HepG2 (cell line): ENCODE data around the gene ZNF285. TPM values are rescaled to one million over a fixed set of nuclear protein-coding genes. Genes with fewer than 3 reads are reported as not detected.

Experiments used
- CREM ChIP-seq, 2 experiments: sonication (generic) in 1 of 2; formaldehyde crosslinking in 1 of 2; IDR thresholded peaks; 2 replicates each; pipeline versions ENCODE4 v1.4.0 to v1.6.1; 2016 to 2020; ENCODE audit warnings: antibody characterized with exemption in 1 of 2, mild to moderate bottlenecking in 1 of 2, missing genetic modification reagents in 1 of 2
- ERF ChIP-seq: IDR thresholded peaks from 2 replicates; pipeline ENCODE4 v1.6.1; 2018; ENCODE audit warnings: missing biosample characterization, missing genetic modification reagents
- KAT8 ChIP-seq: IDR thresholded peaks from 2 replicates; pipeline ENCODE4 v1.6.1; 2016; ENCODE audit warnings: missing genetic modification reagents, missing compliant biosample characterization
- NKX3-1 ChIP-seq: sonication (generic); formaldehyde crosslinking; IDR thresholded peaks from 2 replicates; pipeline ENCODE4 v1.5.0; 2020; ENCODE audit warnings: missing genetic modification reagents
- PHF5A ChIP-seq: IDR thresholded peaks from one replicate; pipeline ENCODE4 v1.6.1; 2018; ENCODE audit warnings: low read depth, missing genetic modification reagents; ENCODE audit not compliant: unreplicated experiment
- PRPF4 ChIP-seq: fragments of 200-400 bp; formaldehyde crosslinking; IDR thresholded peaks from 2 replicates; pipeline ENCODE4 v1.6.1; 2016; ENCODE audit warnings: low read length, low read depth; ENCODE audit not compliant: poor library complexity, severe bottlenecking
- RARA ChIP-seq: IDR thresholded peaks from 2 replicates; pipeline ENCODE4 v1.6.1; 2016; ENCODE audit warnings: missing genetic modification reagents, missing compliant biosample characterization
- SMAD3 ChIP-seq: sonication (generic); formaldehyde crosslinking; IDR thresholded peaks from 2 replicates; pipeline ENCODE4 v1.4.0; 2020; ENCODE audit warnings: missing genetic modification reagents
- SOX5 ChIP-seq: IDR thresholded peaks from 2 replicates; pipeline ENCODE4 v1.6.1; 2016; ENCODE audit warnings: borderline replicate concordance
- STAG1 ChIP-seq: sonication (generic); formaldehyde crosslinking; IDR thresholded peaks from 2 replicates; pipeline ENCODE4 v1.4.0; 2020; ENCODE audit warnings: missing genetic modification reagents
- XBP1 ChIP-seq: sonication (generic); formaldehyde crosslinking; IDR thresholded peaks from 2 replicates; pipeline ENCODE4 v1.5.0; 2020; ENCODE audit warnings: missing genetic modification reagents
- ZNF136 ChIP-seq: sonication (generic); formaldehyde crosslinking; IDR thresholded peaks from 2 replicates; pipeline ENCODE4 v1.8.1; 2022; ENCODE audit warnings: low read depth, mild to moderate bottlenecking, moderate library complexity, missing genetic modification reagents
- ZNF256 ChIP-seq: sonication (generic); formaldehyde crosslinking; conservative IDR thresholded peaks from 2 replicates; pipeline ENCODE4 v1.4.0; 2020; ENCODE audit warnings: missing genetic modification reagents
- ZNF34 ChIP-seq: sonication (generic); formaldehyde crosslinking; IDR thresholded peaks from 2 replicates; pipeline ENCODE4 v1.4.0; 2020; ENCODE audit warnings: mild to moderate bottlenecking, missing genetic modification reagents, borderline replicate concordance
- ZNF350 ChIP-seq: sonication (generic); formaldehyde crosslinking; IDR thresholded peaks from 2 replicates; pipeline ENCODE4 v1.4.0; 2020; ENCODE audit warnings: mild to moderate bottlenecking, low read depth, missing genetic modification reagents, borderline replicate concordance
- polyA plus RNA-seq, 8 experiments: library from polyadenylated mRNA; depleted of rRNA in 3 of 8; stranded (reverse) in 7 of 8; unstranded in 1 of 8; fragments of >200 nt; fragmentation: Illumina TruSeq in 4 of 8; extraction: Trizol in 4 of 8; gene quantifications; 2 replicates each; pipeline versions ENCODE4 v1.2.1 to v1.2.3, GENCODE V29; 2011 to 2016; ENCODE audit warnings: low read depth in 4 of 8, missing spikeins in 1 of 8, mixed read lengths in 1 of 8; ENCODE audit not compliant: insufficient read depth in 1 of 8
- total RNA-seq, 5 experiments: library from RNA; depleted of rRNA; stranded (reverse); fragments of >200 nt; fragmentation: Illumina TruSeq; extraction: Trizol; gene quantifications; 2 replicates each; pipeline ENCODE4 v1.2.3, GENCODE V29; 2016; ENCODE audit warnings: low read depth in 1 of 5
- TF ChIP-seq, protein P1 (sequence below): IDR thresholded peaks from 2 replicates; pipeline ENCODE4 v1.6.1; 2016; ENCODE audit warnings: low read depth, control low read depth
- TF ChIP-seq, protein P2 (sequence below), 2 experiments: fragments of 450-650 bp in 1 of 2; sonication (generic) in 1 of 2; formaldehyde crosslinking; IDR thresholded peaks; 2 replicates each; pipeline versions ENCODE4 v1.5.0 to v1.8.0; 2020 to 2022; ENCODE audit warnings: mild to moderate bottlenecking in 1 of 2, missing genetic modification reagents in 1 of 2
- TF ChIP-seq, protein P3 (sequence below): sonication (generic); formaldehyde crosslinking; IDR thresholded peaks from 2 replicates; pipeline ENCODE4 v1.8.0; 2022; ENCODE audit warnings: mild to moderate bottlenecking, missing genetic modification reagents
- TF ChIP-seq, protein P4 (sequence below): sonication (generic); formaldehyde crosslinking; IDR thresholded peaks from 2 replicates; pipeline ENCODE4 v1.4.0; 2020; ENCODE audit warnings: mild to moderate bottlenecking, missing genetic modification reagents

ZNF285 gene
- total and polyA plus RNA-seq, 2 of the 13 experiments (the other 11 are each of a cell fraction or from before 2014, with no cell fraction given): 0.82 to 1.7 TPM

DNA sequence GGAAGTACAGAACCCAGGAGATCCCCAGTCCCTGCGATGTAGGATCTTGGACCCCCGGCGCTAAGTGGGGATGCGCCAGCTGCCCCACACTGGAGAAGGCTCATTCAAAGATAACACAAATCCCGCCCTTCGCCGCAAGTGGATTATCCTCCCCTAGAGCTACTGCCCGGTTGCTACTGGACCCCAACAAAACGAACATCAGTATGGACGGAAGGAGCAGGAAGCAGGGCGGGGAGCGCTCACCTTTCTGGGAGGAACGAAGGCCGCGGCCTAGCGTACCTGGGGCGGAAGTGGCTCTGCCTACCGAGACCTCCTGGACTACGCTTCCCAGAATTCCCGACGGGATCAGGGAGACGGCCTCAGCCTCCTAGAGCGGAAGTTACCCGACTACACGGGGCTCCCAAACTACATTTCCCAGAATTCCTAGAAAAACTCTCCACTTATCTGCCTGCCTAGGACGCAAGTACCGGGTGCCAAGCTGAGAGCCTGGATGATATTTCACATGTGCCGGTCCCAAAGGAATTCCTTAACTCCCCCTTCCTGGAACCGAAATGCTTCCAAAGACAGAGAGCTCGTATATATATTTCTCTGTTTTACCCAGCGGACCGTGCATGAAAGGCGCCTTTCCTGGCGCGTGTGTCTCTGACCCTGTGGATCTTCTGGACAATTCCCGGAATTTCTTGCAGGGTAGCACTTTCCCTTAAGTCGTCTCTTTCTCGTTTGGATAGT, 44.9 kb downstream of the ZNF285 start, which contains the start of gene ZNF112 (continued):
- TF ChIP-seq PRPF4 (no peak), NKX3-1 (CRISPR knock-in tag) (no peak), ZNF34 (CRISPR knock-in tag) (no peak), ZNF350 (CRISPR knock-in tag) (peak; percentile 56; the same call in 1 of the 2 replicates), KAT8 (peak; percentile 96), ERF (CRISPR knock-in tag) (peak; percentile 58; the same call in 1 of the 2 replicates), ZNF136 (CRISPR knock-in tag) (no peak), ZNF256 (CRISPR knock-in tag) (no peak), STAG1 (CRISPR knock-in tag) (peak; percentile 14; the same call in 1 of the 2 replicates), RARA (CRISPR knock-in tag) (no peak), CREM (IDR thresholded peaks at IDR 0.05) (peak; percentile 99), CREM (CRISPR knock-in tag; IDR thresholded peaks at IDR 0.05) (no peak), PHF5A (CRISPR knock-in tag) (no peak), XBP1 (CRISPR knock-in tag) (no peak), SOX5 (CRISPR knock-in tag) (no peak), SMAD3 (CRISPR knock-in tag) (0 out of 2 replicates have a peak, but pooled peaks have one; percentile 46)
- TF ChIP-seq, protein P1, sequence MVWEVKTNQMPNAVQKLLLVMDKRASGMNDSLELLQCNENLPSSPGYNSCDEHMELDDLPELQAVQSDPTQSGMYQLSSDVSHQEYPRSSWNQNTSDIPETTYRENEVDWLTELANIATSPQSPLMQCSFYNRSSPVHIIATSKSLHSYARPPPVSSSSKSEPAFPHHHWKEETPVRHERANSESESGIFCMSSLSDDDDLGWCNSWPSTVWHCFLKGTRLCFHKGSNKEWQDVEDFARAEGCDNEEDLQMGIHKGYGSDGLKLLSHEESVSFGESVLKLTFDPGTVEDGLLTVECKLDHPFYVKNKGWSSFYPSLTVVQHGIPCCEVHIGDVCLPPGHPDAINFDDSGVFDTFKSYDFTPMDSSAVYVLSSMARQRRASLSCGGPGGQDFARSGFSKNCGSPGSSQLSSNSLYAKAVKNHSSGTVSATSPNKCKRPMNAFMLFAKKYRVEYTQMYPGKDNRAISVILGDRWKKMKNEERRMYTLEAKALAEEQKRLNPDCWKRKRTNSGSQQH (CRISPR knock-in tag): 0 out of 2 replicates have a peak, but pooled peaks have one; percentile 29
- TF ChIP-seq, protein P2, sequence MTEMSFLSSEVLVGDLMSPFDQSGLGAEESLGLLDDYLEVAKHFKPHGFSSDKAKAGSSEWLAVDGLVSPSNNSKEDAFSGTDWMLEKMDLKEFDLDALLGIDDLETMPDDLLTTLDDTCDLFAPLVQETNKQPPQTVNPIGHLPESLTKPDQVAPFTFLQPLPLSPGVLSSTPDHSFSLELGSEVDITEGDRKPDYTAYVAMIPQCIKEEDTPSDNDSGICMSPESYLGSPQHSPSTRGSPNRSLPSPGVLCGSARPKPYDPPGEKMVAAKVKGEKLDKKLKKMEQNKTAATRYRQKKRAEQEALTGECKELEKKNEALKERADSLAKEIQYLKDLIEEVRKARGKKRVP (CRISPR knock-in tag; IDR thresholded peaks at IDR 0.05): no peak
- TF ChIP-seq, protein P3, sequence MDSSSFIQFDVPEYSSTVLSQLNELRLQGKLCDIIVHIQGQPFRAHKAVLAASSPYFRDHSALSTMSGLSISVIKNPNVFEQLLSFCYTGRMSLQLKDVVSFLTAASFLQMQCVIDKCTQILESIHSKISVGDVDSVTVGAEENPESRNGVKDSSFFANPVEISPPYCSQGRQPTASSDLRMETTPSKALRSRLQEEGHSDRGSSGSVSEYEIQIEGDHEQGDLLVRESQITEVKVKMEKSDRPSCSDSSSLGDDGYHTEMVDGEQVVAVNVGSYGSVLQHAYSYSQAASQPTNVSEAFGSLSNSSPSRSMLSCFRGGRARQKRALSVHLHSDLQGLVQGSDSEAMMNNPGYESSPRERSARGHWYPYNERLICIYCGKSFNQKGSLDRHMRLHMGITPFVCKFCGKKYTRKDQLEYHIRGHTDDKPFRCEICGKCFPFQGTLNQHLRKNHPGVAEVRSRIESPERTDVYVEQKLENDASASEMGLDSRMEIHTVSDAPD (CRISPR knock-in tag): no peak
- TF ChIP-seq, protein P4, sequence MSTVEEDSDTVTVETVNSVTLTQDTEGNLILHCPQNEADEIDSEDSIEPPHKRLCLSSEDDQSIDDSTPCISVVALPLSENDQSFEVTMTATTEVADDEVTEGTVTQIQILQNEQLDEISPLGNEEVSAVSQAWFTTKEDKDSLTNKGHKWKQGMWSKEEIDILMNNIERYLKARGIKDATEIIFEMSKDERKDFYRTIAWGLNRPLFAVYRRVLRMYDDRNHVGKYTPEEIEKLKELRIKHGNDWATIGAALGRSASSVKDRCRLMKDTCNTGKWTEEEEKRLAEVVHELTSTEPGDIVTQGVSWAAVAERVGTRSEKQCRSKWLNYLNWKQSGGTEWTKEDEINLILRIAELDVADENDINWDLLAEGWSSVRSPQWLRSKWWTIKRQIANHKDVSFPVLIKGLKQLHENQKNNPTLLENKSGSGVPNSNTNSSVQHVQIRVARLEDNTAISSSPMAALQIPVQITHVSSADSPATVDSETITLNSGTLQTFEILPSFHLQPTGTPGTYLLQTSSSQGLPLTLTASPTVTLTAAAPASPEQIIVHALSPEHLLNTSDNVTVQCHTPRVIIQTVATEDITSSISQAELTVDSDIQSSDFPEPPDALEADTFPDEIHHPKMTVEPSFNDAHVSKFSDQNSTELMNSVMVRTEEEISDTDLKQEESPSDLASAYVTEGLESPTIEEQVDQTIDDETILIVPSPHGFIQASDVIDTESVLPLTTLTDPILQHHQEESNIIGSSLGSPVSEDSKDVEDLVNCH (CRISPR knock-in tag): no peak
